Stimulated activated CD4-positive, alpha-beta T cell treated with anti-CD3 and anti-CD28 coated beads, Interleukin-1b, Interleukin-23, amount 100 ng/mL, for 48 hours (primary cell): ENCODE results near the gene MSI2.
A peak's percentile ranks its signal among the peaks of the same experiment; 100 is the strongest.

Source experiments
- DNase-seq: peaks from one replicate; pipeline ENCODE4 v3.0.0-alpha.2; 2020

Gene MSI2

DNA sequence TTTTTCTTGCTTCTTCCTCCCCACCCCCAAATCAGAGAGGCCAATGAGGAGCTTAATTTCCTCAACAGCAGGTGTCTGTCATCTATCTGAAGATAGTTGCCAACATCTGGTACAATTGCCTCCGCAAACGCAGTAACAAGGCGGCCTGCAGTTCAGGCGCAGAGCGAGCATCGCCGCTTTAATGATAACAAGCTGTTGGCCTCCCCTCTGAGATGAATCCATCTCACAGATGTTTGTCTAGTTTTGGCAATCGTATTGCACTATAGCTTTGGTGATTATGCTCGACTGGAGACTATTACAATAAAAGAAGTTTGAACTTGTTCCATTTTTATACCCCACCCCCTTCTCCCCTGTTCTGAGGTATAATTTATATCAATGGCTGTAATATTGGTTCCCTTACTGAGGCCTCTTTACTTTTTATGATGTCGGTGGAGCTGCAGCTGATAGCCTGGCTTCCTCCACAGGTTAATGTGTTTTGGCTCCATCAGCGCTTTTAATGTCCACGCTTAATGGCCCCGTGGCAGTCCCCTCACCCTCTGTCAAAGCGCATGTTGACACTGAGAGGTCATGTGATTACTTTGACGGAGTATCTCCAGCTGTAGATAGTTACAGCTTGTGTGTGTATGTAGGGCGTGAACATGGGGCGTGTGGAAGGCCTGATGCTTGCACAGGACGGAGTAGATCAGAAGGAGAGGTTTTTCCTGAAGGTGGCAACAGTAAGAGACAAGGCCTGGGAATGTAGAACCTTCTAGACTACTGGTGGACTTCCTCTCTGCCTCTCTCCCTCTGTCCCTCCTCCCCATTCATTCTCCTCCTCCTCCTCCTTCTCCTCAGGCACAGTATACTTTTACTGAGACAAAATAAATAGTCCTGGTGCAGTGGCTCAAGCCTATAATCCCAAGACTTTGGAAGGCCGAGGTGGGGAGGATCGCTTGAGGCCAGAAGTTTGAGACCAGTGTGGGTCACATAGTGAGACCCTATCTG is 164.7 kb downstream of the MSI2 start:
- DNase-seq, result no peak

DNA sequence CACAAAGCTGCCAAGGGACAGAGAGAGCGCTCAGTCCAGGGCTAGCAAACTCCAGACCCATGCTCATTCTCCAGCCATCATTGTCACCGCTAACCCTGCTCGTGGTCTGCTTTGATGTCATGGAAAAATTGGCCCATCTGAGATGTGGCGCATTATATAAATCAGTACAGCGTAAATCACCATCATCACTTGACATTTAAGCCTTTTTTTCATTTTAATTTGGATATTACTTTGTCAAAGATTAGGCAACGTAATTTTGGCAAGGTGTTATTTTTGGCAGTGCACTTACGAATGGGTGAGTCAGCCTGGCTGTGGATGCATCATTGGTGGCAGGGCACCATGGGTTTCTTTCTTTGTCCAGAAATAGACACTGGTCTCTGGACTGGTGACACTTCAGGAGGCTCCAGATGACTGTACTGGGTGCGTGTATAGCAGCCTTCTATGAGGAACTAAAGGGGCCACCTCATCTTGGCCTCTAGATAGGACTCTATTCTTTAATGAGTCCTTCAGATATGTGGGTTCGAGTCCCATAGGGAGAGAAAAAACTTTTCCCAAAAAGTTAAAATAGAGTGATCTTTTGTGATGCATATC is 166.3 kb downstream of the MSI2 start:
- peak; percentile 44 for DNase-seq

GRCh38 chr17:57423541-57423940 is 167.2 kb downstream of the MSI2 start:
- no peak for DNase-seq

DNA sequence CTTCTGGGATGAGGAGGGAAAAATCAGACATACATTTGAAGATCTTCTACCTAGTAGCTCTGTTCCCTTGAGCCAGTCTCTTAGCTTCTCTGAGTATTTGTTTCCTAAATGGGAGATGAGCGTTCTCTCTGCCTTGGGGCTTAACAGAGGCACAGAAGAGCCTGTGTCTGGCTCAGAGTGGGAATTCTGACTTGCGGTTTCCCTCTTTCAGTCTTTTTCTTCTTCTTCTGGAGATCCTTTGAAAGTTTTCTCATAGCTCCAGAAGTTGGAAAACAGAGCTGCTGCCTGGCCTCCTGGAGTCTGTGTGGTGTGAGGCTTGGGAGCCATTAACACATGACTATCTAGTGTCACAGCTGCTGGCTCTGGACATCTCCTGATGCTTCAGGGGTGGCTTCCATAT is 167.9 kb downstream of the MSI2 start:
- no peak for DNase-seq

- DNase-seq, result no peak
Observed at GRCh38 chr17:57424777-57425188, 168.5 kb downstream of the MSI2 start.

DNA sequence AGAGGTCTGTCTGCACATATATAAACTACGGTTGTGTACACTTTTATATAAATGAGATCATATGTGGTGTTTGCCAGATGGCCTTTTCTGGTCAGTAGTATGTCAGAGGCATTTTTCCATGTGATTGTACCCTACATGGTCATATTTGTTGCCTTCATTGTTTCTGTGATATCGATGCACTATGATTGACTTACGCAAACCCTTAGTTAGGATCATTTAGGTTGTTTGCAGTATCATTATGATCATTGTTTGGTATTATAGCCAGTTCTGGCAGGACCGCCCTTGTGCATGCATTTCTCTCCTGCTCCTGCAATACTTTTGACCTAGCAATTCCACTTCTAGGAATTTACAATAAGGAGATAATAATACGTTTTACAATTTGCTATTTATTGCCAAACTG is 169.1 kb downstream of the MSI2 start:
- no peak for DNase-seq

- DNase-seq, result no peak
Observed at GRCh38 chr17:57425903-57426880, 169.9 kb downstream of the MSI2 start.

GRCh38 chr17:57429966-57430365 is 173.6 kb downstream of the MSI2 start:
- no peak for DNase-seq

GRCh38 chr17:57431415-57431814 is 175.1 kb downstream of the MSI2 start:
- no peak for DNase-seq

DNA sequence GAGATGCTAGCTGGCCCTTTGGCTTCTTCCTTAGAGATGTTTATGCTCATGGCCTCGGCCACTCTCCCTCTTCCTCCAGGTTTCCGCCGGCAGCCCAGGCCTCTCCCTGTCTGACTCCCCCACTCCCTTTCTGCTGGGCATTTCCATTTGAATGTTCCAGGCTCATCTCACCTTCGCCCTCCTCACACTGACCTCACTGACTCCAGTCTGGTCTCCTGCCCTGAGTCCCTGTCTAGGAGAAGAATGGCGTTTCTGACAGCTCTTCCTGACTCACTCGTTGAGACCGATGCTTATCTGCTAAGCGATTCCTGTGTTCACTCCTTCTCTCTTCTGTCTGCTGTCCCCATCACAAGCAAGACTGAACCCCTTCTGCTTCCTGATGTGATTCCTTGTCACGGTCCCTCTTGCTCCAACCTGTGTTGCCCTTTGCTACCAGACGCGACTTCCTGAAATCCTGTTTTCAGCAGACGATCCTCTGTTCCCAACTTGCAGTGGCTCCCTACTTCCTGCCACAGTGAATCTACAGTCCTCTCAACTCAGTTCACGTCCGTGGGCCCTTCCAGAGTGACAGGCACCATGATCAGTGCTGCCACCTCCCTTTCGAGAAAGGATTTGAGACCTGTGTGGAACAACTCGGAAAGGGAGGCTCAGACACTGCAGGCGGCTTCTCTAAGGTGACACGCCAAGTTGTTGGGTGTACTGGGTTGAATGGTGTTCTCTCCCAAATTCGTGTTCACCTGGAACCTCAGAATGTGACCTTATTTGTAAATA is 176.4 kb downstream of the MSI2 start:
- no peak for DNase-seq

- no peak for DNase-seq
Observed at GRCh38 chr17:57433452-57433851, 177.1 kb downstream of the MSI2 start.

DNA sequence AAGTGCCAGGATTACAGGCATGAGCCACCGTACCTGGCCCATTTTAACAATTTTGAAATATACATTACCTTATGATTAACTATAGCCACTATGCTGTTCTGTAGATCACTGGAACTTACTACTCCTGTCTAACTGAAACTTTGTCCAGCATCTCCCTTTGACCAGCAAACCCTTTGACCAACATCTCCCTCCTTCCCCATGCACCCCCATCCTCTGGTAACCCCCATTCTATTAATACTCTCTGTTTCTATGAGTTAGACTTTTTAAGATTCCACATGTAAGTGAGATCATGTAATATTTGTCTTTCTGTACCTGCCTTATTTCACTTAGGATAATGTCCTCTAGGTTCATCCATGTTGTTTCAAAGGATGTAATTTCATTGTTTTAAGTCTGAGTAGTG is 178.0 kb downstream of the MSI2 start:
- DNase-seq, result no peak

GRCh38 chr17:57436565-57436964 is 180.2 kb downstream of the MSI2 start:
- DNase-seq, result no peak

GRCh38 chr17:57438066-57438731 is 181.9 kb downstream of the MSI2 start:
- DNase-seq, result no peak

GRCh38 chr17:57439651-57440050 is 183.3 kb downstream of the MSI2 start:
- DNase-seq, result no peak

DNA sequence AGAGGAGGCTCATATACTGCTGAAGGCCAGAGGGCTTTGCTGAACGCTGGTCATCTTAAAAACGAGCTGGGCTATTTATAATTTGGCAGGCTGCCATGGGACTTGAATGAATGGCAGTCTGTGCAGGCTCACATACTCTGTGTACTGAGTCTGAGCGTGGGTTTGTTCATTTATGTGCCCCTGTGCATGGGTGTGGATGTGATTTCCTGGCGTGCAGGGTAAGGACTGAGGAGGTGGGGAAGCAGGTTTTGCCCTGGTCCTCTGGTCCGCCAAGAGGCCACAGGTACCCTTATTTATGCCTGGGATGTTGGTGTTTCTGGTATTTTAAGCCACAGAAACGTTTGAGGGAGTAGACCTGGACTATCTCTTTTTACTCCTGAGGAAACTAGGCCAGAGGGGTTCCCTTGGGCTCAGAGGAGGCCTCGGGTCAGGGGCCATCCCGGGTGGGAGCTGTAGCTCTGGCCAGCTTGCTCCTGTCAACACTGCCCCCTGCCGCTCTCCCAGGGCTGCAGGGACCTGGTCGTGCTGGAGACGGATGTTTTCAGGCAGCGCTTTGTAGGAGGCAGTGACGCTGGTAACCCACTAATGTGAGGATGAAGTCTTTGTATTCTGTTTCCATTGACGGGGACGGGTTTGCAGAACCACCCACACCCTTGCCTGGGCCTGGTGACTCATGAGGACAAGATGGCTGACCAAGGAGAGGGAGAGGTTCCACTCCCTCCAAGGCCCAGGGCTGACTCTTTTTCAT is 184.4 kb downstream of the MSI2 start:
- peak; percentile 92 for DNase-seq

DNA sequence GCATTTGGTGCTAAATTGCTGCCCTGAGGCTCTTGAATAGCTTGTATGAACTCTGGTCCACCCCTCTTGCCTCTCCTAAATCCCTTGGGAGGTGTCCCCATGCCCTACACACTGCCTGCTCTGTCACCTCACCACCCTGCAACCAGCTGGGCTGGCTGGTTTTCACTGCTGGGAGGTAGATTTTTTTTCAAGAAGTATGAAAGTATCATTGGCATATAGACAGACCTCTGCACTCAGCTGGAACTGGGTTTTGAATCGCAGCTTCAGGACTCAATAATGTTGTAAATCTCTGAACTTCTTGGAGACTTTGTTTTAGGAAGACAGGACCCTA is 184.9 kb downstream of the MSI2 start:
- no peak for DNase-seq

GRCh38 chr17:57442401-57442823 is 186.1 kb downstream of the MSI2 start:
- no peak for DNase-seq

GRCh38 chr17:57442914-57443571 is 186.7 kb downstream of the MSI2 start:
- DNase-seq, result peak; percentile 74

- DNase-seq, result no peak
Observed at GRCh38 chr17:57443781-57444180, 187.5 kb downstream of the MSI2 start.
